SK-N-SH (cell line): Measurements from ENCODE around the gene CREB3. TPM values are rescaled to one million over a fixed set of nuclear protein-coding genes. Genes with fewer than 3 reads are reported as not detected.

Experiments
- CHD2 ChIP-seq: fragments of 150-350 bp; IDR thresholded peaks from 2 replicates; pipeline ENCODE4 v1.6.1; 2018; ENCODE audit warnings: low read length; ENCODE audit not compliant: partially characterized antibody
- EZH2phosphoT487 ChIP-seq: fragments of 200-600 bp; sonication (generic); IDR thresholded peaks from 2 replicates; pipeline ENCODE4 v1.6.1; 2017; ENCODE audit warnings: low read depth, mixed run types, mild to moderate bottlenecking, antibody characterized with exemption, moderate library complexity, borderline replicate concordance
- FOSL2 ChIP-seq: IDR thresholded peaks from 2 replicates; pipeline ENCODE4 v1.4.0; 2012; ENCODE audit warnings: low read depth, mild to moderate bottlenecking, moderate library complexity, borderline replicate concordance
- GATA2 ChIP-seq: sonication (generic); formaldehyde crosslinking; IDR thresholded peaks from 2 replicates; pipeline ENCODE4 v1.5.0; 2020; ENCODE audit warnings: mild to moderate bottlenecking, missing genetic modification reagents
- JUND ChIP-seq: IDR thresholded peaks from 2 replicates; pipeline ENCODE4 v1.4.0; 2012
- MEF2A ChIP-seq: IDR thresholded peaks from 2 replicates; pipeline ENCODE4 v1.4.0; 2012; ENCODE audit warnings: low read depth, borderline replicate concordance
- NRF1 ChIP-seq: IDR thresholded peaks from 2 replicates; pipeline ENCODE4 v1.6.1; 2012; ENCODE audit warnings: low read depth, mild to moderate bottlenecking, low read length
- RAD21 ChIP-seq: IDR thresholded peaks from 2 replicates; pipeline ENCODE4 v1.6.1; 2012; ENCODE audit warnings: mild to moderate bottlenecking, low read length
- RCOR1 ChIP-seq: fragments of 150-350 bp; IDR thresholded peaks from 2 replicates; pipeline ENCODE4 v1.6.1; 2017; ENCODE audit warnings: antibody characterized with exemption, low read length
- RXRA ChIP-seq: IDR thresholded peaks from 2 replicates; pipeline ENCODE4 v1.4.0; 2012; ENCODE audit warnings: low read depth, mild to moderate bottlenecking, borderline replicate concordance
- SIN3A ChIP-seq: IDR thresholded peaks from 2 replicates; pipeline ENCODE4 v1.6.1; 2012; ENCODE audit warnings: low read depth, mild to moderate bottlenecking, low read length, moderate library complexity, borderline replicate concordance
- TAF1 ChIP-seq: IDR thresholded peaks from 2 replicates; pipeline ENCODE4 v1.6.1; 2012; ENCODE audit warnings: low read depth, mild to moderate bottlenecking, low read length, moderate library complexity, borderline replicate concordance
- TCF12 ChIP-seq: IDR thresholded peaks from 2 replicates; pipeline ENCODE4 v1.4.0; 2012
- TEAD4 ChIP-seq: IDR thresholded peaks from 2 replicates; pipeline ENCODE4 v1.4.0; 2012; ENCODE audit warnings: mild to moderate bottlenecking, borderline replicate concordance; ENCODE audit not compliant: insufficient read depth
- ZBTB33 ChIP-seq: IDR thresholded peaks from 2 replicates; pipeline ENCODE4 v1.4.0; 2012; ENCODE audit warnings: low read depth, borderline replicate concordance
- polyA plus RNA-seq, 3 experiments: library from polyadenylated mRNA; depleted of rRNA; stranded (reverse); fragments of >200 nt; gene quantifications; 2 replicates each; pipeline ENCODE4 v1.2.3, GENCODE V29; 2012
- TF ChIP-seq, protein P1 (sequence below): IDR thresholded peaks from 2 replicates; pipeline ENCODE4 v1.4.0; 2012; ENCODE audit warnings: low read depth, borderline replicate concordance
- TF ChIP-seq, protein P2 (sequence below): fragments of 200-600 bp; sonication (generic); IDR thresholded peaks from 2 replicates; pipeline ENCODE4 v1.6.1; 2017; ENCODE audit warnings: antibody characterized with exemption, mild to moderate bottlenecking, moderate library complexity
- TF ChIP-seq, protein P3 (sequence below): fragments of 150-350 bp; IDR thresholded peaks from 2 replicates; pipeline ENCODE4 v1.6.1; 2017; ENCODE audit warnings: antibody characterized with exemption, low read length, low read depth, borderline replicate concordance

Gene CREB3
- polyA plus RNA-seq, 1 of the 3 experiments (the other 2 are of a cell fraction), result 38.6 TPM

- TF ChIP-seq ZBTB33 (no peak), JUND (no peak), RAD21 (no peak), FOSL2 (no peak), GATA2 (CRISPR knock-in tag) (no peak), MEF2A (no peak), RXRA (no peak), EZH2phosphoT487 (no peak), NRF1 (no peak), TEAD4 (no peak), CHD2 (no peak), SIN3A (no peak), RCOR1 (no peak), TAF1 (peak; percentile 9; the same call in 1 of the 2 replicates), TCF12 (no peak)
- TF ChIP-seq, protein P1, sequence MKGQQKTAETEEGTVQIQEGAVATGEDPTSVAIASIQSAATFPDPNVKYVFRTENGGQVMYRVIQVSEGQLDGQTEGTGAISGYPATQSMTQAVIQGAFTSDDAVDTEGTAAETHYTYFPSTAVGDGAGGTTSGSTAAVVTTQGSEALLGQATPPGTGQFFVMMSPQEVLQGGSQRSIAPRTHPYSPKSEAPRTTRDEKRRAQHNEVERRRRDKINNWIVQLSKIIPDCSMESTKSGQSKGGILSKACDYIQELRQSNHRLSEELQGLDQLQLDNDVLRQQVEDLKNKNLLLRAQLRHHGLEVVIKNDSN, result no peak; the same call in 1 of the 2 replicates
- TF ChIP-seq, protein P2, sequence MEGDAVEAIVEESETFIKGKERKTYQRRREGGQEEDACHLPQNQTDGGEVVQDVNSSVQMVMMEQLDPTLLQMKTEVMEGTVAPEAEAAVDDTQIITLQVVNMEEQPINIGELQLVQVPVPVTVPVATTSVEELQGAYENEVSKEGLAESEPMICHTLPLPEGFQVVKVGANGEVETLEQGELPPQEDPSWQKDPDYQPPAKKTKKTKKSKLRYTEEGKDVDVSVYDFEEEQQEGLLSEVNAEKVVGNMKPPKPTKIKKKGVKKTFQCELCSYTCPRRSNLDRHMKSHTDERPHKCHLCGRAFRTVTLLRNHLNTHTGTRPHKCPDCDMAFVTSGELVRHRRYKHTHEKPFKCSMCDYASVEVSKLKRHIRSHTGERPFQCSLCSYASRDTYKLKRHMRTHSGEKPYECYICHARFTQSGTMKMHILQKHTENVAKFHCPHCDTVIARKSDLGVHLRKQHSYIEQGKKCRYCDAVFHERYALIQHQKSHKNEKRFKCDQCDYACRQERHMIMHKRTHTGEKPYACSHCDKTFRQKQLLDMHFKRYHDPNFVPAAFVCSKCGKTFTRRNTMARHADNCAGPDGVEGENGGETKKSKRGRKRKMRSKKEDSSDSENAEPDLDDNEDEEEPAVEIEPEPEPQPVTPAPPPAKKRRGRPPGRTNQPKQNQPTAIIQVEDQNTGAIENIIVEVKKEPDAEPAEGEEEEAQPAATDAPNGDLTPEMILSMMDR, result no peak
- TF ChIP-seq, protein P3, sequence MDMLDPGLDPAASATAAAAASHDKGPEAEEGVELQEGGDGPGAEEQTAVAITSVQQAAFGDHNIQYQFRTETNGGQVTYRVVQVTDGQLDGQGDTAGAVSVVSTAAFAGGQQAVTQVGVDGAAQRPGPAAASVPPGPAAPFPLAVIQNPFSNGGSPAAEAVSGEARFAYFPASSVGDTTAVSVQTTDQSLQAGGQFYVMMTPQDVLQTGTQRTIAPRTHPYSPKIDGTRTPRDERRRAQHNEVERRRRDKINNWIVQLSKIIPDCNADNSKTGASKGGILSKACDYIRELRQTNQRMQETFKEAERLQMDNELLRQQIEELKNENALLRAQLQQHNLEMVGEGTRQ, result no peak
Measured at GRCh38 chr9:35690614-35691333, 41.7 kb upstream of the CREB3 start (continued).
